ENCODE measurements around the gene NET1.

The NET1 gene

GRCh38 chr10:5500162-5500670 lies 87.9 kb downstream of the NET1 start:
- DNase-seq (ENCODE audit: low spot score) = no peak

- DNase-seq (ENCODE audit: low spot score) = no peak
Measured at GRCh38 chr10:5500910-5501309, 88.6 kb downstream of the NET1 start.

- DNase-seq (ENCODE audit: low spot score) = no peak
Measured at GRCh38 chr10:5502061-5502521, 89.7 kb downstream of the NET1 start.

- no peak for DNase-seq (ENCODE audit: low spot score)
Measured at GRCh38 chr10:5502571-5503476, 90.5 kb downstream of the NET1 start.

- DNase-seq (ENCODE audit: low spot score) = no peak
Measured at GRCh38 chr10:5503477-5503835, 91.1 kb downstream of the NET1 start.

- no peak for DNase-seq (ENCODE audit: low spot score)
Measured at GRCh38 chr10:5504146-5505072, 92.1 kb downstream of the NET1 start.

GRCh38 chr10:5506246-5506645 lies 93.9 kb downstream of the NET1 start:
- no peak for DNase-seq (ENCODE audit: low spot score)

- DNase-seq (ENCODE audit: low spot score) = no peak
Measured at GRCh38 chr10:5506751-5507648, 94.6 kb downstream of the NET1 start.

GRCh38 chr10:5507649-5508131 lies 95.3 kb downstream of the NET1 start:
- no peak for DNase-seq (ENCODE audit: low spot score)

GRCh38 chr10:5508161-5508604 lies 95.8 kb downstream of the NET1 start:
- DNase-seq (ENCODE audit: low spot score) = no peak

Measured in CD4-positive, alpha-beta T cell treated with Interleukin-2 at 100 ng/mL for 4 hours (primary cell).